SK-N-MC (cell line): ENCODE data around the gene OTOP3.

Experiments used
- EZH2 ChIP-seq: fragments of 200-600 bp; sonication (generic); IDR thresholded peaks from one replicate; pipeline ENCODE4 v1.6.1; 2017; ENCODE audit warnings: antibody characterized with exemption
- FOXP2 ChIP-seq: optimal IDR thresholded peaks from 2 replicates; pipeline ENCODE3; 2011; ENCODE audit warnings: mild to moderate bottlenecking, moderate library complexity; ENCODE audit not compliant: insufficient read depth; ENCODE audit errors: extremely low read length, control extremely low read depth
- POLR2AphosphoS5 ChIP-seq: IDR thresholded peaks from 2 replicates; pipeline ENCODE4 v1.6.1; 2012; ENCODE audit warnings: mild to moderate bottlenecking, low read depth, low read length, borderline replicate concordance

DNA sequence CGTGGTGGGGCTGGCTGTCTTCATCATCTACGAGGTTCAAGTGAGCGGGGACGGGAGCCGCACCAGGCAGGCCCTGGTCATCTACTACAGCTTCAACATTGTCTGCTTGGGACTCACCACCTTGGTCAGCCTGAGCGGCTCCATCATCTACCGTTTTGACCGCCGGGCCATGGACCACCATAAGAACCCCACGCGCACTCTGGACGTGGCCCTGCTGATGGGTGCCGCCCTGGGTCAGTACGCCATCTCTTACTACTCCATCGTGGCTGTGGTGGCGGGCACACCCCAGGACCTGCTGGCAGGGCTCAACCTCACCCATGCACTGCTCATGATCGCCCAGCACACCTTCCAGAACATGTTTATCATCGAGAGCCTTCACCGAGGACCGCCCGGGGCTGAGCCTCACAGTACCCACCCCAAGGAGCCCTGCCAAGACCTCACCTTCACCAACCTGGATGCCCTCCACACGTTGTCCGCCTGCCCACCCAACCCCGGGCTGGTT, 5.1 kb upstream of the OTOP3 start:
- TF ChIP-seq EZH2 (no peak), POLR2AphosphoS5 (no peak), FOXP2 (no peak)
